HG03378 (cell line): Measurements from ENCODE around the gene IL23A.
"Not testable (repeated sequence)": the region's sequence is repeated elsewhere in the genome, so short reads cannot be mapped to it uniquely, and the experiment has no call there.

ENCODE experiments used
- ATAC-seq: cut with Tn5 transposase; IDR thresholded peaks from one replicate; pipeline ENCODE4 v1.9.1; 2021; ENCODE audit warnings: mild to moderate bottlenecking, moderate library complexity; ENCODE audit not compliant: unreplicated experiment

Gene IL23A, protein sequence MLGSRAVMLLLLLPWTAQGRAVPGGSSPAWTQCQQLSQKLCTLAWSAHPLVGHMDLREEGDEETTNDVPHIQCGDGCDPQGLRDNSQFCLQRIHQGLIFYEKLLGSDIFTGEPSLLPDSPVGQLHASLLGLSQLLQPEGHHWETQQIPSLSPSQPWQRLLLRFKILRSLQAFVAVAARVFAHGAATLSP

DNA sequence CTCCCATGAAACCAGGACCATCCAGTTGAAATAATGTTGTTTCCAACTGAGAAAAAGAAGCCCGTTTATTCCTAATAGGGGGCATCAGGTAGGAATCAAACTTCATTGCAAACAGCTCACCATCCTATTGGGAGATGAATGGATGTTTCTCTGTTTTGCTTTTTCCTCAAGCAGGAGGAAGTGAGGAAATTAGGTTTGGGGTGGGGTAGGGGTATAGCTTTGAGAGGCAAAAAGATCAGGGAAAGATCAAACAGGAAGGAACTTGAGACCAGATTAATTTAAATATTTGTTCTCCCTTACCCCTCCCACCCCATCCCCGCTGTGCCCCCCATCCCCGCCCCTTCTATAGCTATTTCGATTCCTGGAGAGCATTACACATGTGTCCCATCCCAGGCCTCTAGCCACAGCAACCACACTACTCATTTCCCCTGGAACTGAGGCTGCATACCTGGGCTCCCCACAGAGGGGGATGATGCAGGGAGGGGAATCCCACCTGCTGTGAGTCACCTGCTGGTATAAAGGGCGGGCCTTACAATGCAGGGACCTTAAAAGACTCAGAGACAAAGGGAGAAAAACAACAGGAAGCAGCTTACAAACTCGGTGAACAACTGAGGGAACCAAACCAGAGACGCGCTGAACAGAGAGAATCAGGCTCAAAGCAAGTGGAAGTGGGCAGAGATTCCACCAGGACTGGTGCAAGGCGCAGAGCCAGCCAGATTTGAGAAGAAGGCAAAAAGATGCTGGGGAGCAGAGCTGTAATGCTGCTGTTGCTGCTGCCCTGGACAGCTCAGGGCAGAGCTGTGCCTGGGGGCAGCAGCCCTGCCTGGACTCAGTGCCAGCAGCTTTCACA, at the start of gene IL23A:
IL23A (plus strand) TSS at position 577 of the 850 bp plus-strand sequence; CDS start at position 738, 161 bp downstream.
- ATAC-seq: no peak

DNA sequence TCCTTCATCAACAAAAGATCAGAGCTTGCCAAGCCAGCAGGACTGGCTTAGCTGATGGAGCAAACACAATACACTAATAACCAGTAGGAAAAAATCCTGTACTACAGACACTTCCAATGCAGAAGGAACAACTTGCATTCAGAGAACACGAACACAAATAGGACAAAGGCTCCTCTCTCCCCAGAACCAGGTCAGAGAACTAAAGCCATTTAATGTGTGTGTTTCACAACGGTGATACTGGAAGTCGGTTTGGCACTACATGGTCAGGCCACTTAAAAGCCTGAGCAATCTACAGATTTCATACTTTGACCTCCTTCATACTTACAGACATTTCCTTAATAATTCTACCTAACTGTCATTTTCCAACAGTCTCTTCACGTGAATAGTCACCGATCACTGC, 44.9 kb upstream of the IL23A start:
- no peak for ATAC-seq

DNA sequence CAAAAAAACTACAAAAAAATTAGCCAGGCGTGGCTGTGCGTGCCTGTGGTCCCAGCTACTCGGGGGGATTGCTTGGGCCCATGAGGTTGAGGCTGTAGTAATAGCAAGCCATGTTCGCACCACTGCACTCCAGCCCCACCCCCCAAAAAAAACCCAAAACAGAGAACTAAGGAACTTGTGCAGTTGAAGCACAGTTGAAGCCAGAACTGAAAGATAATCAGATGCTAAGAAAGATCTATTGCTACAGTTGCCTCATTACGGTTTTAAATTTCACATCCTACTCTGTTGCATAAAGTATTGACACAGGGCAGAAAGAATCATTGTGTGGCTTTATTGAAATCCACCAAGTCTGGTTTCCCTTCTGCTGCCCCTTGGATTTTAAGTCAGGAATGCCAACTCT, 42.4 kb upstream of the IL23A start:
- no peak for ATAC-seq

DNA sequence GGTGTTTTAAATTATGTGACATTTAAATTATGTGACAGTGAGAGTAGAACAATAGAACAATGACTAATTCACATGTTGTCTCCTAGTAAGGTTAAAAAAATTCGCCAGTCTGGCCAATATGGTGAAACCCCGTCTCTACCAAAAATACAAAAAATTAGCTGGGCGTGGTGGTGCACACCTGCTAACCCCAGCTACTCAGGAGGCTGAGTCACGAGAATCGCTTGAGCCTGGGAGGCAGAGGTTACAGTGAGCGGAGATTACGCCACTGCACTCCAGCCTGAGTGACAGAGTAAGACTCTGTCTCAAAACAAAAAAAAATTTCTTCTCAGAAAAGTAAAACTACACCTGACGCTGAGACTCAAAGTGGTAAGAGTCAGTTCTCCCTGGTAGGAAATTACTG, 41.3 kb upstream of the IL23A start:
- ATAC-seq: no peak

DNA sequence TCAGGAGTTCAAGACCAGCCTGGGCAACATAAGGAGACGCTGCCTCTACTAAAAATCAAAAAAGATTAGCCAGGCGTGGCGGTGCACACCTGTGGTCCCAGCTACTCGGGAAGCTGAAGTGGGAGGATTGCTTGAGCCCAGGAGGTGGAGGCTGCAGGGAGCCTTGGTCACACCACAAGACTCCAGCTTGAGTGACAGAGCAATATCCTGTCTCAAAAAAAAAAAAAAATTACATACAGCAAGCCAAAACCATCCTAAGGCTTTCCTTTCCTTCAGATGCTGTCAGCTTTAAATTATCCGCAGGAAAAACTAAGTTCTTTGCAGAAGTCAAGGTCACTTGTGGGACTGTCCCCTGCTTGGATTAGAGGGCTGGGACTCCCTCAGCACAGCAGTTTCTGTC, 39.9 kb upstream of the IL23A start:
- ATAC-seq: no peak

DNA sequence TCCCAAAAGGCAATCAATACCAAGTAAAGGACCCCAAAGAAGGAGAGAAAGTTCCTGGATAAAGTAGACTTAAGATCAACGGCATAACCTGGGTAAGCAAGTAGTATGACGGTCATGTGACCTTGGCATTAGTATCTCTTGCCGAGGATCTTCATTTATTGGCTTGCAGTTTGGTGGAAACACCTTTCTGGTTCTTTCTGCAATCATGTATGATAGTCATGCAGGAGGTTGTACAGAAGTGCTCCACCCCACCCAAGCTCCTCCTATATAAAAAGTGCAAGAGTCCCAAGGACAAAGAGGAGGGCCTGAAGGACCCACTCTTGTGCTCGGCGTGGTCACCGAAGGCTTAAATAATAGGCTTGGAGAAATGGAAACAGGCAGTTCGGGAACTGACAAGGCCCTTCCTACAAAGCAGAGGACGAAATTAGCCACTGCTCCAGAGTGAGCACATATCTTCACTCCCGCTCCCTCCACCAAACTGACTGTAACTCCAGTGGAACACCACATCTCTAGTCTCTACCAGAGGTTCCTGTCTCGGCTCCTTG, 39.3 kb upstream of the IL23A start:
- peak; percentile 3 for ATAC-seq

DNA sequence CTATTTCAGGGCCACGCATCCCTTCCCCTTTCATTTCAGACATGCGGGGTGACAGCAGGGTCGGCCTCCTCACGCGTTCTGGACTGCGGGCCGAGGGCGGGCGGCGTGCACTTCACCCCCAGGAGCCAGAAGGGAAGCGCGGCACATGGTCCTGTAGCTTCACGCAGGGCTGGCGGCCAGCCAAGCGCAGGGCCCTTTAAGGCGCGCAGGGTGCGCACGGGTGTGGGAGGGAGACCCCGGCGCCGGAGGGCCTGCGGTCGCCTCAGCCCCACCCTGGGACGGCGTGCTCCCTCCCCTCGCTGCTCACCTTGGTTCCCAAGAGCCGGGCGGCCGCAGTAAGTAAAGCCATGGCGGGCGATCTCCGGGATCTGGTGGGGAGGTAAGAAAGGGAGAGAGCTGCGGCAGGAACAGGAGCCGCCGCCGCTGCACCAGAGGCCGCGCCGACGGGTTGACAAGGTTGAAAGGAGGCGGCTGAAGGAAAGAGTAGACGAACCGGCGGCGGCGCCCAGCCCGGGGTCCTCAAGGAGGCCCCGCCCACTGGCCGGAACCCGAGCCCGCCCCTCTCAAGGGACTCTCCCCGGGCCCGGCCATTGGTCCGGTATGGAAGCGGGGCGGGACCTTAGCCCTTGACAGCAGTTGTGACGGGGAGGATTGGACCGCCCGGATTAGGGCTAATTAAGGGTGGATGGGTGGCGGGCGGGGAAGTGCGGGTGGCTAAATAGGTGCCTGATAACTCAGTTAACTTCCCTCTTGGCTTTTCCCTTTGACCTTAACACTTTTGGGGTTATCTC, 38.6 kb upstream of the IL23A start, which contains the start of gene CS:
CS (minus strand) TSS at position 478 of the 791 bp plus-strand sequence; CDS start at position 349, 129 bp downstream.
- ATAC-seq: peak; percentile 85

DNA sequence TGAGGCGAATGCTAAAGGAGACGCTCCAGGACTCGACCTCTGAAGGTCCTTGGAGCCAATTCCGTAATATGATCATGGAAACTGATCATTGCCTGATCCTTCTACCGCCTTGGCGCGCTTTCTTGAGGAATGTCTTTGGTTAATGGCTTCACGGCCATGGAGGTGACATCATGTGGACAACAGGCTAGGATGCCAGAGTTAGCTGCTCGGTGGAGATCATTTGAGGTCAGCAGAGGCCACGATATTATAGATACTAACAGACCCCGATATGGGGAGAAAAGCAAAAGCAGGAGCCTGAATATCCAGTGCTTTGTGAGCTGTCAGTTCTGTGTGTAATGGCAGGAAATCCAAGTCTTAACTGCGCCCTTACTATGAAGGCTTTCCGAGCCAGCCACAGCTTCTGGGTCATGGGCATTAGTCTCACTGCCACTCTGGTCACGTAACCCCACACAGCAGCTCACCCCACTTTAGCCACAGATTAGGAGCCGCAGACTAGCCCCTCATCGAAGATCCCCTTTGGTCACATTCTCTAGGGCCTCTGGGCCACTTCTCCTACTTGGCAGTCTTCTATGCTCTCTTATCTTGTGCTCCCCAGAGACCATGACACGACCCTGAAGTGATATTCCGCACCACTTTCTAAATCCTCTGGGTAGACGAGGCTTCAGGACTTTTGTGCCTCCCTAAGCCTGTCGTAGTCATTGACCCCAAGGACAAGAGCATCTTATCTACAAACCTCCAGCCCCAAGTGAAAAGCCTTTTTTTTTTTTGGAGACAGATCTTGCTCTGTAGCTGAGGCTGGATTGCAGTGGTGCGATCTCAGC, 37.8 kb upstream of the IL23A start:
- ATAC-seq: no peak

DNA sequence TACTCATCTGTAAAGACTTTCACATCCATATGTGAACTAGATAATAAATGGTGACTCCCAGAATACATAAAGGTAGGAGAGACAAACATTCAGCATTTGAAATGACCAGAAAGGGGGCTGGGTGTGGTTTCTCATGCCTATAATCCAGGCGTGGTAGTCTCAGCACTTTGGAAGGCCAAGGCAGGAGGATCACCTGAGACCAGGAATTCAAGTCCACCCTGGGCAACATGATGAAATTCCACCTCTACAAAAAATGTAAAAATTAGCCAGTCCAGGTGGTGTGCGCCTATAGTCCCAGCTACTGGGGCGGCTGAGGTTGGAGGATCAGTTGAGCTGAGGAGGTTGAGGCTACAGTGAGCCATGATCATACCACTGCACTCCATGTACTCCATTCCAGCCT, 34.4 kb upstream of the IL23A start:
- ATAC-seq: no peak

DNA sequence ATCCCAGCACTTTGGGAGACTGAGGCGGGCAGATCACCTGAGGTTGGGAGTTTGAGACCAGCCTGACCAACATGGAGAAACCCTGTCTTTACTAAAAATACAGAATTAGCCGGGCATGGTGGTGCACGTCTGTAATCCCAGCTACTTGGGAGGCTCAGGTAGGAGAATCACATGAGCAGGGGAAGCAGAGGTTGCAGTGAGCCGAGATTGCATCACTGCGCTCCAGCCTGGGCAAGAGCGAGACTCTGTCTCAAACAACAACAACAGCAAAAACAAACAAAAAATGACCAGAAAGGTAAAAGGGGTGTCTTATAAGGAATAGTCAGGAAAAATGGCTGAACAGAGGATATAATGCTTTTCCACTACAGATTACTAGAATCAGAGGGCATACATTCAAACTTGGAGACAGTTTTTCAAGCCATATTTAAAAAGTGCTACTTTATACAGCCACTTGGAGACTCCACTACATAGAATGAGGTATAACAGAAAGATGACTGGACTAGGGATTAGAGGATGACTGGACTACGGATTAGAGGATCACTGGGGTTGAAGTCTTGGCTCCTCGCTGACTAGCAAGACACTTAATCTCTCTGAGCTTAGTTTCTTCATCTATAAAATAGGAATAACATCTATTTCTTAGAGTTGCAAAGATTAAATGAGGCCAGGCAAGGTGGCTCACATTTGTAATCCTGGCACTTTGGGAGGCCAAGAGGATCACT, 33.7 kb upstream of the IL23A start:
- ATAC-seq: no peak

DNA sequence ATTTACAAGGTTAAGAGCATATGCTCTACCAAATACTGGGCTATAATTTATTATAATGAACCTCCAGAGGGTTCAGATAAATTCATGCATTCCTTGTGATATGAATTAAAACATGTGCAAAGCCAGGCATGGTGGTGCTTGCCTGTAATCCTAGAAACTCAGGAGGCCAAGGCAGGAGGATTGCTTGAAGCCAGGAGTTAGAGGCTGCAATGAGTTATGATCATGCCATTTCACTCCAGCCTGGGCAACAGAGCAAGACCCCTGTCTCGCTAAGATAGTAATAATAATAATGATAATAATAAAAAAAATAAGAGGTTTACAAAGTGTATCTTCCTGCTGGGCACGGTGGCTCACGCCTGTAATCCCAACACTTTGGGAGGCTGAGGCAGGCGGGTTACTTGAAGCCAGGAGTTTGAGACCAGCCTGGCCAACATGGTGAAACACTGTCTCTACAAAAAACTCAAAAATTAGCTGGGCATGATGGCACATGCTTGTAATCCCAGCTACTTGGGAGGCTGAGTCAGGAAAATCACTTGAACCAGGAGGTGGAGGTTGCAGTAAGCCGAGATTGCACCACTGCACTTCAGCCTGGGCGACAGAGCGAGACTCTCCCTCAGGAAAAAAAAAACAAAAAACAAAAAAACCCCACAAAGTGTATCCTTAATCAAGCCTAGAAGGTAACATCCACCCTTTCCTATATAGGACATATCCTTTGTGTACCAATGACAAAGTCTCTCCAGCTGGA, 31.3 kb upstream of the IL23A start:
- ATAC-seq: no peak

DNA sequence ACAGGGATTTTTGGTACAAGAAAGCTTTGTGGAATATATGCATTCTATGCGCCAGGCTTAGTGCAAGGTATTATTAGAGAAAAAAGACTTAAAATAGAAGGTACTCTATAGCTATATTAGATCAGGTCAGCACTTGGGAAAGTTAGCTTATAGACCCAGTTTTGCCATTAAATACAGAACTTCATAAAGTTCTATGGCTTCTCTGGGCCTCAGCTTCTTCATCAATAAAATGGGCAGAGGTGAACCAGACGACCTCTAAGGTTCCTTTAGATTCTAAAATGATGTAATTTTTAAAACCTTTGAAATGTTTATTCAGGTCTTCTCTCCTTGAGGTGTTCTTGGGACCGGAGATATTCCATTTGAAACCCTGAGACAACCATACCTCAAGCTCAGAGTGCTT, 30.0 kb upstream of the IL23A start:
- ATAC-seq: no peak

DNA sequence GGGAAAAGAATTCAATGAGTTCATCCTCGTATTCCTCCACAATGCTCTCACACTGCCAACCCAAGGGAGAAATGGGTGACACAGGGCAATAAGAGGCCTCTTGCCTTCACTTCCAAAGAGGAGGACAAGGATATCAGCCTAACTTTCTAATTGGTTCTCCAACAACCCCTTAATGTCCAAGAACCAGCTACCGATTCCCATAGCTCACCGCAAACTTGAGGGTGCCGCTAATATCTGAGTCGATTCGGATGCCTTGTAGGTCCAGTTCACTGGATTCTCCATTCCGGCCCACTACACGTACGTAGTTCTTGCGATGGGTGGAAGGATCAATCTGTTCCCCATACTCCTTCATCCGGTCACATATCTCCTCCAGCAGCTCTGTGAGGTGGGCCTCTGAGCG, 27.7 kb upstream of the IL23A start:
- no peak for ATAC-seq

DNA sequence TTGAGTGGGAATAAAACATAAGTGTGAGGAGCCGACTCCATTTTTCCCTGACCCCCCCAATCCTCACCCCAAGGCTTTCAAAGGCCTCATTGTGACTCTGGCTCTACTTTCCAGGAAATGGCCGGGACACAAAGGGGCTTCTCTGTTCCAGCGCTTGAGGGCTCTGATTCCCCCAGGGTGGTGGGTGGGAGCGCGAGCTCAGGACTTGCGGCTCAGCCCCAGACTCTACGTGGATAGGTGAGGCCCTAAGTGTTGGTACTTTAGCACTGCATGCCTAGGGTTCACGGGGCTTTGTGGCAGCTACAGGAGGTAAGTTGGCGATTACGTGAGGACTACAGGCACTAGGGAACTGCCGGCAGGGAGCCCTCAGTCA, 23.4 kb upstream of the IL23A start:
- ATAC-seq: no peak

DNA sequence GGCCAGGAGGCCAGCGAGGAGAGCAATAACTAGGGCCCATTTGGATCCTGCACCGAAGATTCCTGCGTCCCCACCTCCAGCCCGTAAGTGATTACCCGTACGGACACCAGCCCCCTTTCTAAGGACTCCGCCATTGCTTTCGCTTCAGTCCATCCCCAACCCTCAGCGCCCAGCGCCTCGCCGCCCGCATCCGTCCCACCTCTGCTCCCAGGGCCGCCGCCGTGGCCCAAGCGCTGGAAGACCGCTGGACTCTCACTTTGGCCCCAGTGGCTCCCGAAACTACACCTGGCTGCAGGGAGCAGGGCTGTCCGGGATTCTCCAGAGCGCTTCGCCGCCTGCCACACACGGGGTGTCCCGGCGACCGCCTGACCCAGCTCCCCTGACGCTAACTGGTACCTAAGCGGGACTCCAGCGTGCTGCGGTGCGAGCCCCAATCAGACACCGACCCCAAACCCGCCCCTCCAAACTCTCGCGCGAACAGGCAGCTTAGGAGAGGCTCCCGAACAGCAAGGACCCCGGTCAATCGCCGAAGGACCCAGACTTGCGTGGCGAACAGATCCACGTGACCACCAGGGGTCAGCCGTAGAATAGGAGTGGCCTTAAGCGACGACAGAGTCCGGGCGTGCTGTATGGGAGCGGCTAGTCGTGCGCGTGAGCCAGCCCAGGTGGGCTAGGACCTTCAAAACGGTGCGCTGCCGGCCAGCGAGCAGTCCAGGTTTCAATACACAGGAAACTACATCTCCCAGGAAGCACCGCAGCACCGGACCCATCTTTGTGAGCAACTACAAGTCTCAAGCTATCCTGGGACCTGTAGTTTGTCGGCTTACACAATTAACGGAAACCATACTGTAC, 22.8 kb upstream of the IL23A start, which contains the start of gene CNPY2:
CNPY2 (minus strand) TSS at position 367 of the 852 bp plus-strand sequence. CDS start 771 bp downstream, outside the sequence.
- peak; percentile 89 for ATAC-seq

DNA sequence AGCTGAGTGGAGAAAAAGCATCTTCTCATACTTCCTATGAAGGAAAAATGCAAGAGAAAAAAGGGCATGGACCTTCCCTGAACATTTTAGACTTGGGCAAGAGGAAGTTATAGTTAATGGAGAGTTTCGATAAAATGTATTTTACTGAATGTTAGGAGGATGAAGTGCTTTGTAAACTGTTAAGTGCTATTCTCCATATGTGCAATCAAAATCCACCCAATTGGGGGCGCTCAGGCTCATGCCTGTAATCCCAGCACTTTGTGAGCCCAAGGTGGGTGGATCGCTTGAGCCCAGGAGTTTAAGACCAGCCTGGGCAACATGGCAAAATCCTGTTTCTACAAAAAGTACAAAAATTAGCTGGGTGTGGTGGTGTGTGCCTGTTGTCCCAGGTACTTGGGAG, 21.0 kb upstream of the IL23A start:
- ATAC-seq: no peak

DNA sequence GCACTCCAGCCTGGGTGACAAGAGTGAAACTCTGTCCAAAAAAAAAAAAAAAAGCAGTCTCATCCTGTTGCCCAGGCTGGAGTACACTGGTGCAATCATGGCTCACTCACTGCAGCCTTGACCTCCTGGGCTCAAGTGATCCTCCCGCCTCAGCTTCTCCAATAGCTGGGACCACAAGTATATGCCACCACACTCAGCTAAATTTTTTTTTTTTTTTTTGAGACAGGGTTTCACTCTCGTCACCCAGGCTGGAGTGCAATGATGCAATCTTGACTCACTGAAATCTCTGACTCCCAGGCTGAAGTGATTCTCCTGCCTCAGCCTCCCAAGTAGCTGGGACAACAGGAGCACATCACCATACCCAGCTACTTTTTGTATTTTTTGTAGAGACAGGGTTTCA, 17.7 kb upstream of the IL23A start:
- no peak for ATAC-seq

DNA sequence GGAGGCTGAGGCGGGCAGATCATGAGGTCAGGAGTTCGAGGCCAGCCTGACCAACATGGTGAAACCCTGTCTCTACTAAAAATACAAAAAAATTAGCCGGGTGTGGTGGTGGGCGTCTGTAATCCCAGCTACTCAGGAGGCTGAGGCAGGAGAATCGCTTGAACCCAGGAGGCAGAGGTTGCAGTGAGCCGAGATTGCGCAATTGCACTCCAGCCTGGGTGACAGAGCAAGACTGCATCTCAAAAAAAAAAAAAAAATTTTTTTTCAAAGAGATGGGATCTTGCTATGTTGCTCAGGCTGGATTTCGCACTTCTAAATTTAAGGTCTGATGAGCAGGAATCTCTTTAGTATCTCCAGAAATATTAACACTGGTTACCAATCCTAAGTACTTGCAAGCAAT, 17.1 kb upstream of the IL23A start:
- not testable (repeated sequence) for ATAC-seq
